Islet precursor cell (in vitro differentiated cells): ENCODE results near the gene FIGN.

Experiments used
- DNase-seq: peaks from one replicate; pipeline ENCODE4 v3.0.0-alpha.2; 2018

Gene FIGN

GRCh38 chr2:163701399-163702195 is 34.2 kb downstream of the FIGN start:
- peak; percentile 60 for DNase-seq

- no peak for DNase-seq
Observed at GRCh38 chr2:163698857-163699256, 37.0 kb downstream of the FIGN start.

- DNase-seq: peak; percentile 91
Observed at GRCh38 chr2:163697846-163698637, 37.8 kb downstream of the FIGN start.

- no peak for DNase-seq
Observed at GRCh38 chr2:163697429-163697828, 38.4 kb downstream of the FIGN start.

- DNase-seq: no peak
Observed at GRCh38 chr2:163693484-163693883, 42.3 kb downstream of the FIGN start.

- peak; percentile 57 for DNase-seq
Observed at GRCh38 chr2:163692611-163693482, 43.0 kb downstream of the FIGN start.

- no peak for DNase-seq
Observed at GRCh38 chr2:163692081-163692480, 43.7 kb downstream of the FIGN start.

- no peak for DNase-seq
Observed at GRCh38 chr2:163690896-163691295, 44.9 kb downstream of the FIGN start.

- no peak for DNase-seq
Observed at GRCh38 chr2:163687217-163687616, 48.6 kb downstream of the FIGN start.

- no peak for DNase-seq
Observed at GRCh38 chr2:163686289-163686688, 49.5 kb downstream of the FIGN start.

- DNase-seq: no peak
Observed at GRCh38 chr2:163682695-163683094, 53.1 kb downstream of the FIGN start.

- DNase-seq: no peak
Observed at GRCh38 chr2:163681745-163682144, 54.1 kb downstream of the FIGN start.

GRCh38 chr2:163675388-163675787 is 60.4 kb downstream of the FIGN start:
- DNase-seq: no peak

GRCh38 chr2:163673522-163673921 is 62.3 kb downstream of the FIGN start:
- no peak for DNase-seq

GRCh38 chr2:163670929-163671328 is 64.9 kb downstream of the FIGN start:
- DNase-seq: no peak

GRCh38 chr2:163669506-163669905 is 66.3 kb downstream of the FIGN start:
- DNase-seq: no peak

GRCh38 chr2:163667064-163667887 is 68.5 kb downstream of the FIGN start:
- DNase-seq: no peak

GRCh38 chr2:163665817-163666216 is 70.0 kb downstream of the FIGN start:
- no peak for DNase-seq

- DNase-seq: no peak
Observed at GRCh38 chr2:163665051-163665450, 70.8 kb downstream of the FIGN start.

GRCh38 chr2:163664610-163665009 is 71.2 kb downstream of the FIGN start:
- DNase-seq: no peak

- DNase-seq: no peak
Observed at GRCh38 chr2:163662141-163662780, 73.5 kb downstream of the FIGN start.

- DNase-seq: no peak
Observed at GRCh38 chr2:163659224-163659623, 76.6 kb downstream of the FIGN start.
